Measurements from ENCODE around the gene FBXO9.

FBXO9 gene

GRCh38 chr6:53086302-53086701, 21.1 kb downstream of the FBXO9 start:
- in situ Hi-C loops (cut with MboI; ENCODE audit: low sequenced_read_pairs), result no loop called here

- in situ Hi-C loops (cut with MboI; ENCODE audit: low sequenced_read_pairs), result no loop called here
Observed at GRCh38 chr6:53089948-53090347, 24.7 kb downstream of the FBXO9 start.

- in situ Hi-C loops (cut with MboI; ENCODE audit: low sequenced_read_pairs), result no loop called here
Observed at GRCh38 chr6:53090576-53090975, 25.4 kb downstream of the FBXO9 start.

GRCh38 chr6:53095270-53095669, 30.1 kb downstream of the FBXO9 start:
- in situ Hi-C loops (cut with MboI; ENCODE audit: low sequenced_read_pairs), result no loop called here

- in situ Hi-C loops (cut with MboI; ENCODE audit: low sequenced_read_pairs), result no loop called here
Observed at GRCh38 chr6:53095716-53096115, 30.5 kb downstream of the FBXO9 start.

- in situ Hi-C loops (cut with MboI; ENCODE audit: low sequenced_read_pairs), result no loop called here
Observed at GRCh38 chr6:53100561-53100960, 35.4 kb downstream of the FBXO9 start.

GRCh38 chr6:53101006-53101405, 35.8 kb downstream of the FBXO9 start:
- in situ Hi-C loops (cut with MboI; ENCODE audit: low sequenced_read_pairs), result no loop called here

GRCh38 chr6:53103993-53104675, 38.9 kb downstream of the FBXO9 start:
- in situ Hi-C loops (cut with MboI; ENCODE audit: low sequenced_read_pairs), result no loop called here

GRCh38 chr6:53104916-53105315, 39.7 kb downstream of the FBXO9 start:
- in situ Hi-C loops (cut with MboI; ENCODE audit: low sequenced_read_pairs), result no loop called here

GRCh38 chr6:53107091-53107490, 41.9 kb downstream of the FBXO9 start:
- in situ Hi-C loops (cut with MboI; ENCODE audit: low sequenced_read_pairs), result no loop called here

GRCh38 chr6:53109612-53110011, 44.4 kb downstream of the FBXO9 start:
- in situ Hi-C loops (cut with MboI; ENCODE audit: low sequenced_read_pairs), result no loop called here

- in situ Hi-C loops (cut with MboI; ENCODE audit: low sequenced_read_pairs), result no loop called here
Observed at GRCh38 chr6:53111865-53112264, 46.7 kb downstream of the FBXO9 start.

- in situ Hi-C loops (cut with MboI; ENCODE audit: low sequenced_read_pairs), result no loop called here
Observed at GRCh38 chr6:53112404-53112803, 47.2 kb downstream of the FBXO9 start.

GRCh38 chr6:53112871-53113270, 47.7 kb downstream of the FBXO9 start:
- in situ Hi-C loops (cut with MboI; ENCODE audit: low sequenced_read_pairs), result no loop called here

- in situ Hi-C loops (cut with MboI; ENCODE audit: low sequenced_read_pairs), result no loop called here
Observed at GRCh38 chr6:53113742-53114141, 48.5 kb downstream of the FBXO9 start.

- in situ Hi-C loops (cut with MboI; ENCODE audit: low sequenced_read_pairs), result no loop called here
Observed at GRCh38 chr6:53115113-53115512, 49.9 kb downstream of the FBXO9 start.

GRCh38 chr6:53115741-53116140, 50.5 kb downstream of the FBXO9 start:
- in situ Hi-C loops (cut with MboI; ENCODE audit: low sequenced_read_pairs), result no loop called here

- in situ Hi-C loops (cut with MboI; ENCODE audit: low sequenced_read_pairs), result no loop called here
Observed at GRCh38 chr6:53119349-53119748, 54.1 kb downstream of the FBXO9 start.

- in situ Hi-C loops (cut with MboI; ENCODE audit: low sequenced_read_pairs), result no loop called here
Observed at GRCh38 chr6:53119772-53120409, 54.7 kb downstream of the FBXO9 start.

- in situ Hi-C loops (cut with MboI; ENCODE audit: low sequenced_read_pairs), result no loop called here
Observed at GRCh38 chr6:53124131-53124800, 59.1 kb downstream of the FBXO9 start.

GRCh38 chr6:53125276-53125675, 60.1 kb downstream of the FBXO9 start:
- in situ Hi-C loops (cut with MboI; ENCODE audit: low sequenced_read_pairs), result no loop called here

- in situ Hi-C loops (cut with MboI; ENCODE audit: low sequenced_read_pairs), result no loop called here
Observed at GRCh38 chr6:53128842-53129241, 63.6 kb downstream of the FBXO9 start.
